Activated CD8-positive, alpha-beta memory T cell treated with anti-CD3 and anti-CD28 coated beads for 1 hour (primary cell): Measurements from ENCODE around the gene MUC21.

Experiments
- DNase-seq, 2 donors: peaks; one replicate each; pipeline ENCODE4 v3.0.0-alpha.2; 2020; ENCODE audit warnings: low read depth in 1 of 2; ENCODE audit errors: extremely low read depth in 1 of 2

MUC21 gene

DNA sequence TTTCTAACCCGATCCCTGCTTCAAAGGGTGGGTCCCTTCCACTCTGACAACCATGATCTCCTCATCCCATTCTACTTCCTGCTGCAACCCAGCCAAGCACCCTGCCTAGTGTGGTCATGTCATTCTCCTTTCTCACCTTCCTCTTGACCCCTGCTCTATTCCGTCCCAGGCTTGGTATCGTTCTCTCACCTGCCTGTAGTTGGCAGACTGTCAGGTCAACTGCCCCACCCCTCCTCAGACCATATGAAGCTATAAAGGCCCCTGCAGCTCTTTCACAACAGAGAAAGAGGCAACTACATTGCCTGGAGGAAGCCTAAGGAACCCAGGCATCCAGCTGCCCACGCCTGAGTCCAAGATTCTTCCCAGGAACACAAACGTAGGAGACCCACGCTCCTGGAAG, at the start of gene MUC21:
Gene MUC21, plus strand, starts transcription at position 280 of the 400 bp plus-strand sequence. CDS start 241 bp downstream, outside the sequence.
- no peak for DNase-seq

GRCh38 chr6:30935018-30935417, 48.5 kb upstream of the MUC21 start:
- DNase-seq = no peak

- no peak for DNase-seq
These were observed 46.3 kb upstream of the MUC21 start for GRCh38 chr6:30937265-30937664.

DNA sequence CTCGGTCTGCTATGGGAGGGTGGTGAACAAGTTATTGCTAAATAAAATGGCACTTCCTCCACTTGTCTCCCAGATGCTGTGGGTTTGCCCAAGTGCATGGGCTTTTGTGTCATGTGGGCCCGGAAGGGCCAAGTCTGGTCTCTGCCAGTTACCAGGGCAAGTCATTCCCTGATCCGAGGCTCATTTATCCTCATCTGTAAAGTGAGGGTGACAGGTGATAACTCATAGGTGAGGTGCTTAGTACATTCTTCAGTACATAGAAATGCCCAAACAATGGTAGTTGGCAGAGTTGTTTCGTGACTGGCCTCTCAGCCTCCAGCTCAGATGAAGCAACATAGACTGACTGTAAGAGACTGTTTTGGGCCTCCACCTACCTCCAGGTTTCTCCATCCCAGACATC, 44.8 kb upstream of the MUC21 start:
- DNase-seq = no peak

DNA sequence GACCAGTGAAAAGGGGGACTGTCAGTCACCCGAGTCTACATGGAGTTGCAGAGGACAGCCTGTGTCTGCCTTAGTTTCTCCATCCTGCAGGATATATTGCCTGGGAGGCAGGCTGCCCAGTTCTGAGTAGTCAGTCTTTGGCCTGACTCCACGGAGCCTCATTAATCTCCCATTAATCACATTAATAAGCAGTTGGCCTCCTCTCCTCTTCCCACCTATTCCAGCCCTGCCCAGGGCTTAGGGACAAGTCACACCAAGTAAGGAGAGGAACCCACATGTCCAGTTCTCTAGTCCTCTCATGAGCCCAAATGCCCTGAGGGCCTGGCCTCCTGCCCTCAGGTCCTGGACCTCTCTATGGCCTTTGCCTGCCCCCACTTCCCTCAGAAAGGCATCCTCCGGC, 44.0 kb upstream of the MUC21 start:
- no peak for DNase-seq

DNA sequence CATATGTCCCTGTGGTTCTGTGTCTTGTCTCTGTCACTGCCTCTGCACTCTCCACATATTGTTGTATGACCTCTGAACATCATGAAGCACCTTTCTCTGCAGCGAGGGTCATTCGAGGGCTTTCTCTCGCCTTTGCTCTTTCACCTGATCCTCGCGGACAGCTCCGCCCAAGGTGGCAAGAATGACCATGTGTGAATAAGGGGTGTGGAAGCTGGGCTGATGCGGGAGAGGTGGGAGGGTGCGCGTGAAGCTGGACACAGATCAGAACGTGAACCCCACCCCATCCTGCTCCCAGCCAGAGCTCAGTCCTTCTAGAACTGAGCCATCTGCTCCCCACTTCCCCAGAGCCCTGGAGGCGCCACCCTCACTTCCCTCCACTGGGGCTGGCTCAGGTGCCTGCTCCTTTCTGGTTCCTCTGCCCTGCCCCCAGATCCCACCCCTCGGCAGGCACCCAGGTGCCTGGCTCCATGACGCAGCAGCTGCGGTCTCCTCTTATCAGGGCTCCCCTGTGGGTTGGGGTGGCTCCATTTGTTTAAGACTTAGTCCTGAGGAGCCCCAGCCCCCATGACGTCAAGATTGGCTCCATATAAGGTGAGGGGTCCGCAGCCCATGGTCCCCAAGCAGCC, 43.0 kb upstream of the MUC21 start, which contains the start of gene MUCL3:
Gene MUCL3, plus strand, starts transcription at position 613 of the 626 bp plus-strand sequence. CDS start 27 bp downstream, outside the sequence.
- DNase-seq = no peak

- DNase-seq = no peak
These were observed 41.0 kb upstream of the MUC21 start for GRCh38 chr6:30942338-30943060.

DNA sequence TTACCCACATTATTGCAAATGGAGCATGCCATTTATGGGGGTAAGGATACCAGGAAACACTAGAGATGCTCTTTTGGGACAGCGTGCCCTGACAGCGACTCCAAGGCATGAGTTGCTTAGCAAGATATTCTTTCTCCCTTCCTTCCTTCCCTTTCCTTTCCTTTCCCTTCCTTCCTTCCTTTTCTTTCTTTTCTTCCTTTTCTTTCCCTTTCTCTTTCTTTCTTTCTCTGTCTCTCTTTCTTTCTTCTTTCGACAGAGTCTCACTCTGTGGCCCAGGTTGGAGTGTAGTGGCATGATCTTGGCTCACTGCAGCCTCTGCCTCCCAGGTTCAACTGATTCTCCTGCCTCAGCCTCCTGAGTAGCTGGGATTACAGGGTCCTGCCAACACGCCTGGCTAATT, 39.5 kb upstream of the MUC21 start:
- no peak for DNase-seq

DNA sequence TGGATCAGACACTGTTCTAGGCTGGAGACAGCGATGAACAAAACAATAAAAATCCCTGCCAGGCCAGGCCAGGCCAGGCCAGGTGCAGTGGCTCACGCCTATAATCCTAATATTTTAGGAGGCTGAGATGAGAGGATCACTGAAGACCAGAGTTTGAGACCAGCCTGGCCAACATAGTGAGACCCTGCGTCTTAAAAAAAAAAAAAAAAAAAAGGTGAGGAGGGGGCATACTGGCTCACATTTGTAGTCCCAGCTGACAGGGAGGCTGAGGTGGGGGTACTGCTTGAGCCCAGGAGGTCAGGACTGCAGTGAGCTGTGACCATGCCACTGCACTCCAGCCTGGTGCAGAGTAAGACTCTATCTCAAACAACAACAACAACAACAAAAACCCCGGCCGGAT, 38.2 kb upstream of the MUC21 start:
- DNase-seq = no peak

DNA sequence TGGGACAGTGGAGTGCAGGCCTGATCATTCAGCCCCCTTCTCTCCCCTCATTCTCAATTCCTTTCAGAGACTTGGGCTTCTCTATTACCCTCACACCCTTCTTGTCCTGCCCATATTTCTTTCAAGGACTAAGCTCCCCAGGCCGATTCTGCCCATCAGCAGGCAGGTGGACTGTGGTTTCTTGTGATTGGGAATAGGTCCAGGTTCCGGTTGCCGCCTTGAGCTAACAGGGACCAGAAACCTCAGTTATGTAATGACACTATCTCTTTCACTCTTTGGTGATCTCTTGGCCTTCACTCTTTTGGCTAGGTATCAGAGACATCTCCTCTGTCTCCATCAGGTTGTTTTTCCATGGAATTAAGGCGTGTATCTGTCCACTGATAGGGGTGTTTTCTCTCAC, 36.3 kb upstream of the MUC21 start:
- no peak for DNase-seq

GRCh38 chr6:30948811-30949210, 34.7 kb upstream of the MUC21 start:
- no peak for DNase-seq

GRCh38 chr6:30951907-30952469, 31.5 kb upstream of the MUC21 start:
- DNase-seq = no peak

GRCh38 chr6:30954631-30955366, 28.7 kb upstream of the MUC21 start:
- DNase-seq = no peak

DNA sequence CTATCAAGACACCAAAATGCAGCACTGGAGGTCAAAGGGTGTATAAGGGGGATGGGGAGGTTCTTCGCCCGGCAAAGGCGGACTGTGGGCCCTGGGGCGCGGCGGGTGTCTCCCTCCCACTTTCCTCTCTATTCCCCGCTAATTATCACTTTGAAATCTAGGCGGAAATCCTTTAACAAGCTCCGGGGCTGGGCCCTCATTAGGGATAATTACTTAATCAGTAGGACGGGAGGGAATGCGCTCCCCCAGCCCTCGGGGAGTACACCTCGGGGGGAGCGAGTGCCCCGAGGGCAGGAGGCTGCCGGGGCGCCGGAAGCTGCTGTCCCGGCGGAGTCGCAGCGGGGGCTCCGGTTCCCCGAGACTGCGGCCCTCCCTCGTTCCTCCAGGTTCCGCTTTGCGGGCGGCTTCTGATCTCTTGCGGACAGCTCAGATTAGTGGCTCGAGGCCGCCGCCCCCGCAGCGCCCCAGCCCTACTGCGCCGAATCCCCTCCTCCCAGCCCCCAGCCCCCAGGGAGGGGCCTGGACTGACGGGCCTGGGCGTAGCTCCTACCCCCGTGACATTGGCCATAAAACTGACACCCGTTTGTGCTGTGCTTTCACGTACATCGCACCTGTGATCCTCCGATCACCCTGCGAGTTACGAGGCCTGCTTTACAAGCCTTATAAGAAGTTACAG, 28.0 kb upstream of the MUC21 start:
- DNase-seq = peak; percentile 25 to 58

- DNase-seq = no peak
These were observed 25.8 kb upstream of the MUC21 start for GRCh38 chr6:30957716-30958115.

DNA sequence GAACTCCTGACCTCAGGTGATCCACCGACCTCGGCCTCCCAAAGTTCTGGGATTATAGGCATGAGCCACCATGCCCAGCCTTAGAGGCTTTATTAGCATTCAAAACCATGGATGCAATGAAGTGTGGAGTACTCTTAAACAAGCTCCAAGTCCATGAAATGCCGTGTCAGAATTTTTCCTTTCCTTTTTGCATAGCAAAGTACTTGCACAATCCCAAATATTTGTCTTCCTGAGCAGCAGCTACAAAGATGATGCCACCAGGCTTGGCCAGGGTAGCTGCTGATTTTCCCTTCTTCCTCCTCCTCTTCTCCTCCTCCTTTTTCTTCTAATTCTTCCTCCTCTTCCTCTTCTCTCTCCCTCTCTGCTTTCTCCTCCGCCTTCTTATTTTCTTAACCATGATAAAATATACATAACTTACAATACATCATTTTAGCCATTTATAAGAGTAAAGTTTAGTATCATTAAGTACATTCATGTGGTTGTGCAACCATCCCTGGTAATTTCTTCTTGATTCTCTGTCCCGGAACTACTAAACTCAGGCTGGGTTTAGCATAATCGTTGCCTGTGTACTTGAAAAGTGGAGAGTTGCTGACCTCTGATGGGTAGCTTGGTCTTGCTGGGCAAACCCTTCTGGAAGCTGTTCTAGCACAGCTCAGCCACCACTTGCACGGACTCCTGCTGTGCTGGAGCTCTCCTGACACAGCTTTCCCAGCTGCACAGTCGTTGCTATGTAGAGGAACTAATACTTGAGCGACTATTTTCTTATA, 22.4 kb upstream of the MUC21 start:
- DNase-seq = no peak

DNA sequence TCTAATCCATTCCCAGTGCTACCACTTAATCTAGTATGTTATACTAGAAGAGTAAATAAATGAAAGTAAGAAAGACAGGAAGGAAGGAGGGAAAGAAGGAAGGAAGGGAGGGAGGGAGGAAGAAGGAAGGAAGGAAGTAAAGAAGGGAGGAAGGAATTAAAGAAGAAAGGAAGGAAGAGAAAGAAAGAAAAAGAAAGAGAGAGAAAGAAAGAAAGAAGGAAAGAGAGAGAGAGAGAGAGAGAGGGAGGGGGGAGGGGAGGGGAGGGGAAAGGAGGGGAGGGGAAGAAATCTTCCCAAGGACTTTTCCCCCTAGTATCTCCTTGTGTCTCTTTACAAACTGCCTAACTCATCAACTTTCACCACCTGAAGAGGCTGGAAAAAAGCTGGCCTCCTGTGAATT, 20.8 kb upstream of the MUC21 start:
- DNase-seq = no peak

DNA sequence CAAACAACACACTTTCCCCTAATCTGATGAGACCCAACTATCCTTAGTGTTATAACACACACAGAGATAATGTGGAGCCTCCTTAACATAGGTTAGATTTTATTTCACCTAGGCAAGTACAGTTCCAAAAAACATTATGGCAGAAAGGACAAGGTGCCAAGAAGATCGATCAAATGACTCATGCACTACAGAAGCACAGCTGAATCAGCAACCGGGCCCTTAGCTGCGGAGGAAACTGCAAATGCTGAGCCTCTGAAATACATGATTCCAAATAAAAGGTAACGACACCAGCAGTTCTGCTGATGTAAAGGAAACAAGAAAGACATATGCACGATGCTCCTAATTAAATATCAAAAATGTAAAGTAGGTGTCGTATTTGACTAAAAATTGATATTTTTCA, 19.9 kb upstream of the MUC21 start:
- DNase-seq = no peak

GRCh38 chr6:30964075-30964474, 19.4 kb upstream of the MUC21 start:
- no peak for DNase-seq

GRCh38 chr6:30965140-30965601, 18.3 kb upstream of the MUC21 start:
- DNase-seq = no peak
